Thyroid gland (tissue), 4 donors: ENCODE measurements around the gene TBCD. TPM values are rescaled to one million over a fixed set of nuclear protein-coding genes. Genes with fewer than 3 reads are reported as not detected.

ENCODE experiments used
- DNase-seq, 2 donors: peaks; one replicate each; pipeline ENCODE4 v3.0.0-alpha.2; 2019
- H3K27ac ChIP-seq, 3 donors: fragments of 200-600 bp; sonication (generic); 1 replicate in 2 of 3; 2 replicates in 1 of 3; pipeline ENCODE4 v1.5.1; 2016 to 2019; ENCODE audit warnings: mild to moderate bottlenecking in 1 of 3, moderate library complexity in 1 of 3
- H3K27me3 ChIP-seq: fragments of 200-600 bp; sonication (generic); one replicate; pipeline ENCODE4 v1.5.1; 2019
- H3K36me3 ChIP-seq, 2 donors: fragments of 200-600 bp; sonication (generic); one replicate each; pipeline ENCODE4 v1.5.1; 2016 to 2019
- H3K4me1 ChIP-seq, 2 donors: fragments of 200-600 bp; sonication (generic); one replicate each; pipeline ENCODE4 v1.5.1; 2017 to 2019
- H3K4me3 ChIP-seq, 3 donors: fragments of 200-600 bp; sonication (generic); replicated peaks in 1 of 3; 1 replicate in 2 of 3; 2 replicates in 1 of 3; pipeline ENCODE4 v1.5.1; 2016; ENCODE audit warnings: mild to moderate bottlenecking in 1 of 3
- H3K9me3 ChIP-seq: fragments of 200-600 bp; sonication (generic); one replicate; pipeline ENCODE4 v1.5.1; 2017
- POLR2A ChIP-seq, 2 donors: fragments of 450-650 bp; IDR thresholded peaks; one replicate each; pipeline ENCODE4 v1.6.1; 2017; ENCODE audit warnings: antibody characterized with exemption in 2 of 2, mild to moderate bottlenecking in 2 of 2, moderate library complexity in 1 of 2
- WGBS, 2 donors: methylation state at CpG; one replicate each; pipeline ENCODE4 v1.1.5; 2017; 5-methylcytosine and 5-hydroxymethylcytosine counted together
- intact Hi-C: fragments of 100-400 bp; cut with DNase I; formaldehyde crosslinking; loops from one replicate; pipeline ENCODE4 v1.15.1; 2023
- total RNA-seq, 4 donors: library from RNA; depleted of rRNA; stranded (reverse); fragments of >200 nt; gene quantifications; one replicate each; pipeline ENCODE4 v1.2.3, GENCODE V29; 2016
- TF ChIP-seq, protein P1 (sequence below), 6 experiments: fragments of 200-600 bp in 3 of 6; fragments of 450-650 bp in 3 of 6; sonication (generic) in 3 of 6; IDR thresholded peaks; one replicate each; pipeline ENCODE4 v1.5.1; 2016 to 2019; ENCODE audit warnings: antibody characterized with exemption in 6 of 6, mild to moderate bottlenecking in 2 of 6, inconsistent platforms in 1 of 6, moderate library complexity in 1 of 6

The TBCD gene
- total RNA-seq, 4 donors from 2014 or later = 72.6 to 85.9 (median 79.6) TPM

DNA sequence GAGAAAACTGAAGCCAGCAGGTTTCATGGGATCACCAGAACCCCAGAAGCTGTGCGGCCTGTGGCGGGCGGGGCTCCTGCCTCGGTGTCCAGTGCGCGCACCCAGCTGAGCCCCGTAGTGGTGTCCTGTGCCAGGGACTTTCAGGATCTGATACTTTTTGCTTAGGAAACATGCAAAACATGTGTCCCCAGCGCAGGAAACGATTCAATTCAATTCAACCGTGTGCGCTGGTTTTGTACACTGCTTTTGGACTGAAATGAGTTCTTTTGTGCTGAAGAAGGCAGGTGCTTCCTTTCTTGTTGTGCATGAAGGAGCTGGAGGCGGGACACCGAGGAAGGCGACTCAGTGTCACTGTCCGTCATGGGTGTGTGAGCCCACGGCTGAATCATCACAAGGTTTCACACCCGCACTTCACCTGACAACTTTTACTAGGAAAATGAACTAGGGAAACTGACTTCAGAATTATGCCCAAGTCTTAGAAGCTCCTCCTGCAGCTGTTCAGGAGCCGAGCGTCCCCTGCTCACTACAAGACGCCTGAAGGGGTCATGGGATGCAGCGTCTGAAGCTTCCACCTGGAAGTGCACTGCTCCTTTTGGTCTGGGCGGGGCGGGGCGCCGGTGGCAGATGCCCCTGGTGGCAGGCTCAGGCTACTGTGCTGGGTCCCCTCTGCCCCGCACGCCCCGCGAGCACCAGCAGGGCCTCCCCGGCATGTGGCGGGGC lies 119.4 kb downstream of the TBCD start:
- WGBS, 2 donors = 79 to 81% methylated on average over 23 to 25 of the region's 31 CpGs
- intact Hi-C loops = no loop called here
- Histone ChIP-seq H3K9me3 (no peaks in the 10 kb centered on the region), H3K27ac (peak overlapping the region in 2 of 3 donors; percentile 37 to 80), H3K4me1 (peaks cover 15 to 68% of the 10 kb centered on the region in 2 donors), H3K36me3 (peaks cover 0 to 4% of the 10 kb centered on the region in 2 donors), H3K27me3 (no peaks in the 10 kb centered on the region), H3K4me3 (no peak overlapping the region)
- TF ChIP-seq, protein P1, sequence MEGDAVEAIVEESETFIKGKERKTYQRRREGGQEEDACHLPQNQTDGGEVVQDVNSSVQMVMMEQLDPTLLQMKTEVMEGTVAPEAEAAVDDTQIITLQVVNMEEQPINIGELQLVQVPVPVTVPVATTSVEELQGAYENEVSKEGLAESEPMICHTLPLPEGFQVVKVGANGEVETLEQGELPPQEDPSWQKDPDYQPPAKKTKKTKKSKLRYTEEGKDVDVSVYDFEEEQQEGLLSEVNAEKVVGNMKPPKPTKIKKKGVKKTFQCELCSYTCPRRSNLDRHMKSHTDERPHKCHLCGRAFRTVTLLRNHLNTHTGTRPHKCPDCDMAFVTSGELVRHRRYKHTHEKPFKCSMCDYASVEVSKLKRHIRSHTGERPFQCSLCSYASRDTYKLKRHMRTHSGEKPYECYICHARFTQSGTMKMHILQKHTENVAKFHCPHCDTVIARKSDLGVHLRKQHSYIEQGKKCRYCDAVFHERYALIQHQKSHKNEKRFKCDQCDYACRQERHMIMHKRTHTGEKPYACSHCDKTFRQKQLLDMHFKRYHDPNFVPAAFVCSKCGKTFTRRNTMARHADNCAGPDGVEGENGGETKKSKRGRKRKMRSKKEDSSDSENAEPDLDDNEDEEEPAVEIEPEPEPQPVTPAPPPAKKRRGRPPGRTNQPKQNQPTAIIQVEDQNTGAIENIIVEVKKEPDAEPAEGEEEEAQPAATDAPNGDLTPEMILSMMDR (IDR thresholded peaks at IDR 0.05) = peak in 1 of 6 experiments; percentile 8
- TF ChIP-seq POLR2A (IDR thresholded peaks at IDR 0.05) = no peak
- peak in 1 of 2 donors; percentile 51 for DNase-seq

DNA sequence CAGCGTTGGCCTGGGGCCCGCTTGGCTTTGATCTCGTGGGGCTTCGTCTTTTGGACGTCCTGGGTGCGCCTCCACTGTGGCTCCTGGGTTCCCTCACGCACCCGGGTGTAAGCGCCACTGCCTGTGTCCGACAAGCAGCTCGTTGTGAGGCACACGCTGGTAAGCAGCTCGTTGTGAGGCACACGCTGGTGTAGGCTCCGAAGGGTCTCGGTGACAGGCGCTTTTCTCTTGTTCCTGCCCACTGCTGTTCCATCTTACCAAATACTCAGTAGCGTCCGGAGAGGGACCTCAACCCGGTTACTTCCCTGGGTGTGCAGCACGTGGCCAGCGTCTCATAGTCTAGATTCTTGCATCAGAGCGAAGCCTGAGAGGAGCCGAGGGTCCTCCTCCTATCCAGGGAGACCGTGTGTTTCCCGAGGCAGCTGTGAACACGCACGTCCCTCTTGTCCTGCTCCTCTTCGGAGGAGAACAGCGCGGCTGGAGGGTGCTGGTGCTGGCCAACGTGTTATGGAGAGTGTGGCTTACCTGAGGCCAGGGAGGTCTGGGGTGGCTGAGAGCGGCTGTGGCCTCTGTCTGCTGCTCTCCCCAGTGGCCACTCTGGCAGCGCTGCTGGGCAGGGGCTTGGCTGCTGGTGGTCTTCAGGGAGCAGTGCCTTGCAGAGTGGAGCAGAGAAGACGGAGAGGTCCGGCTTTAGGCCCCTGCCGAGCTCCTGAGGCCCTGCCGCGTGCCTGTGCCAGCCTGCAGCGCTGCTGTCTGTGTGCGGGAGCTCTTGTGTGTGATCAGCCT lies 120.1 kb downstream of the TBCD start:
- Histone ChIP-seq H3K36me3 (peaks cover 0 to 4% of the 10 kb centered on the region in 2 donors), H3K4me1 (peaks cover 23 to 68% of the 10 kb centered on the region in 2 donors), H3K4me3 (no peak overlapping the region), H3K27me3 (no peaks in the 10 kb centered on the region), H3K27ac (peak overlapping the region in 1 of 3 donors; percentile 80), H3K9me3 (no peaks in the 10 kb centered on the region)
- TF ChIP-seq, protein P1 (IDR thresholded peaks at IDR 0.05) = no peak
- no peak for TF ChIP-seq POLR2A (IDR thresholded peaks at IDR 0.05)
- intact Hi-C loops = no loop called here
- 84 to 86% methylated on average over 29 to 33 of the region's 41 CpGs for WGBS, 2 donors
- no peak for DNase-seq

DNA sequence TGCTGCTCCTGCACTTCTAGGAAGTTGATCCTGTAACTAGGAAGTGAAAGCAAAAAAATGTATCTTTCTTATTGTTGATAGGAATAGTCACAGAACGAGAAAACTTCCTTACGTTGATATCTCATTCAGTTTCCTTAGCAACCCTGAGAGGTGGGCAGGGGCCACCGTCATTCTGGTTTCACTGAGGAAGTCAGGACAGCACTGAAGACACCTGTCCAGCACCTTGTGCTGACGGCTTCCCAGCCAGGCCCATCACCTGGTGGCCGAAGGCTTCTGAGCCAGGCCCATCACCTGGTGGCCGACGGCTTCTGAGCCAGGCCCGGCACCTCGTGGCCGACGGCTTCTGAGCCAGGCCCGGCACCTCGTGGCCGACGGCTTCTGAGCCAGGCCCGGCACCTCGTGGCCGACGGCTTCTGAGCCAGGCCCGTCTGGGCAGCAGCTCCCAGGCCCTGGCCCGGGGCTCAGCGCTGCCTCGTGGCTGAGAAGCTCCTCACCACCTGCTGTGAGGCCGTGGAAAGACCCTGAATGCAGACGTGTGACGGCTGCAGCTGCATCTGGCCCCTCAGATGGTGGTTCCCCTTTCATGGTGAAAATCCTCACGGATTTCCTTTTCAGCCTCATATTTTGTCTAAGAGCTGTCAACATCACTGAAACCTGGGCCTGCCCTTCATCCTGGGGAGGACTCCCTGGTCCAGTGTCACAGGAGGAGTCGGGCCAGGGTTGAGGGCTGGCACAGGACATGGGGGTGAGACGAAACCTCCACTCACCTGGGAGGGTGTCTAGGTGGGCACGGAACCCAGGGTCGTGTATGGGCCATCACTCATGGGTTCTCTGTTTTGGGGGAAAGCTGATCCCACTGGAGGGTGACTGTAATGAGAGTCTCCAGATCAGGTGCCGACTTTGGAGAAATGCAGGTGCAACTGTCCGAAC lies 121.0 kb downstream of the TBCD start:
- H3K27me3 ChIP-seq = no peaks in the 10 kb centered on the region
- no peak for DNase-seq
- TF ChIP-seq, protein P1 (IDR thresholded peaks at IDR 0.05) = no peak
- TF ChIP-seq POLR2A (IDR thresholded peaks at IDR 0.05) = no peak
- no peaks in the 10 kb centered on the region for H3K9me3 ChIP-seq
- intact Hi-C loops = no loop called here
- WGBS, 2 donors = 86 to 93% methylated on average over 19 to 29 of the region's 33 CpGs
- H3K27ac ChIP-seq = no peak overlapping the region
- peaks cover 31 to 66% of the 10 kb centered on the region in 2 donors for H3K4me1 ChIP-seq
- H3K36me3 ChIP-seq = peaks cover 0 to 4% of the 10 kb centered on the region in 2 donors
- H3K4me3 ChIP-seq = no peak overlapping the region

DNA sequence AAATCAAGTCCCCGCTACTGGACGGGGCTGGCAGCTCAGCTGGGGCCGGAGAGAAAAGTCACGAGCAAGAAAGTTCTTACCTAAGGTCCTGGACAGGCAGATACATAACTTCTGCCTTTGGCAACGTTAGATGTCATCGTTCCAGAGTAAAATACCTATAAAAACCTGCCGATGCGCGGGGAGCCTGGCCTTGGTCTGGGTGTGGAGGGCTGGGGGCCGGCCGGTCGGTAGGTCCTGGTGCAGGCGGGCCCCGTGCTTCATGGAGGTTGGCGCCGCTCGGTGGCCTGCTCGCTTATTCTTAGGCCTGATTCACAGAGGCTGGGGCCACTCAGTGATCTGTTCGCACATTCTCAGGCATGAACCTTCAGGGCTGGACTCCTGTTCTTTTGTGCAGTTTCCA lies 121.7 kb downstream of the TBCD start:
- H3K27ac ChIP-seq = peak overlapping the region in 1 of 3 donors; percentile 17
- DNase-seq = no peak
- H3K4me1 ChIP-seq = peaks cover 36 to 70% of the 10 kb centered on the region in 2 donors
- H3K4me3 ChIP-seq = no peak overlapping the region
- 96% methylated on average over 14 to 18 of the region's 19 CpGs for WGBS, 2 donors
- peaks cover 0 to 4% of the 10 kb centered on the region in 2 donors for H3K36me3 ChIP-seq
- no peak for TF ChIP-seq POLR2A (IDR thresholded peaks at IDR 0.05)
- TF ChIP-seq, protein P1 (IDR thresholded peaks at IDR 0.05) = no peak
- no peaks in the 10 kb centered on the region for H3K9me3 ChIP-seq
- intact Hi-C loops = no loop called here
- no peaks in the 10 kb centered on the region for H3K27me3 ChIP-seq
